H1 (cell line): ENCODE results near the gene SF3A2. TPM values are rescaled to one million over a fixed set of nuclear protein-coding genes. Genes with fewer than 3 reads are reported as not detected.

Source experiments
- CTCF ChIA-PET: fragments of 300-600 bp; sonication (Branson Sonifier 250); formaldehyde crosslinking; loops from one replicate; lab custom pipeline; 2021; ENCODE audit not compliant: partially characterized antibody; lab: Charles Lee
- POLR2A ChIA-PET: fragments of 300-600 bp; sonication (Branson Sonifier 250); formaldehyde crosslinking; loops from one replicate; lab custom pipeline; 2021; ENCODE audit warnings: inconsistent platforms; ENCODE audit not compliant: partially characterized antibody; lab: Charles Lee
- DNase-seq, 2 experiments: peaks; one replicate each; pipeline versions ENCODE4 v3.0.0 to v3.0.0-alpha.2; 2010 to 2022; ENCODE audit warnings: low spot score in 2 of 2, low read depth in 1 of 2, mixed read lengths in 1 of 2
- FAIRE-seq: peaks from 2 replicates; lab custom pipeline; 2011; peaks lifted over from hg19 to GRCh38; lab: Jason Lieb, UNC
- H2AFZ ChIP-seq: 2 replicates; pipeline ENCODE4 v1.8.1; 2012; ENCODE audit warnings: low read length, inconsistent platforms
- H2AK5ac ChIP-seq: 2 replicates; pipeline ENCODE4 v1.6.1; 2013; ENCODE audit warnings: low read depth, low read length
- H2BK120ac ChIP-seq: replicated peaks from 2 replicates; pipeline ENCODE3; 2013; ENCODE audit warnings: low read depth, low read length, inconsistent platforms
- H2BK12ac ChIP-seq: 2 replicates; pipeline ENCODE4 v1.6.1; 2013; ENCODE audit warnings: low read depth, low read length
- H2BK15ac ChIP-seq: 2 replicates; pipeline ENCODE4 v1.6.1; 2013; ENCODE audit warnings: low read length
- H2BK20ac ChIP-seq: 2 replicates; pipeline ENCODE4 v1.6.1; 2013; ENCODE audit warnings: low read length
- H2BK5ac ChIP-seq: 2 replicates; pipeline ENCODE4 v1.6.1; 2013; ENCODE audit warnings: low read depth, low read length
- H3K14ac ChIP-seq: 2 replicates; pipeline ENCODE4 v1.6.1; 2013; ENCODE audit warnings: inconsistent platforms; ENCODE audit not compliant: insufficient read length
- H3K18ac ChIP-seq: 2 replicates; pipeline ENCODE4 v1.6.1; 2013; ENCODE audit warnings: low read length; ENCODE audit errors: extremely low read depth
- H3K23ac ChIP-seq: 2 replicates; pipeline ENCODE4 v1.6.1; 2013; ENCODE audit warnings: inconsistent platforms; ENCODE audit not compliant: insufficient read length
- H3K23me2 ChIP-seq: 2 replicates; pipeline ENCODE4 v1.6.1; 2013; ENCODE audit warnings: low read depth, low read length
- H3K27ac ChIP-seq: 2 replicates; pipeline ENCODE4 v1.6.1; 2011; ENCODE audit warnings: low read depth, low read length, inconsistent platforms
- H3K27me3 ChIP-seq, 4 experiments: replicated peaks in 1 of 4; 1 replicate in 1 of 4; 2 replicates in 3 of 4; pipeline versions ENCODE4 v1.6.1 to v1.8.1; 2011 to 2013; ENCODE audit warnings: low read length in 3 of 4, mild to moderate bottlenecking in 3 of 4, inconsistent platforms in 2 of 4, mixed read lengths in 2 of 4, moderate library complexity in 1 of 4; ENCODE audit not compliant: control insufficient read depth in 3 of 4, insufficient read depth in 3 of 4; ENCODE audit errors: extremely low read depth in 1 of 4
- H3K36me3 ChIP-seq, 4 experiments: 2 replicates each; pipeline versions ENCODE4 v1.6.1 to v1.8.1; 2011 to 2013; ENCODE audit warnings: mild to moderate bottlenecking in 4 of 4, low read length in 3 of 4, moderate library complexity in 2 of 4, control low read depth in 1 of 4, inconsistent platforms in 1 of 4; ENCODE audit not compliant: insufficient read depth in 4 of 4, control insufficient read depth in 2 of 4
- H3K4ac ChIP-seq: replicated peaks from 2 replicates; pipeline ENCODE3; 2013; ENCODE audit warnings: low read length, low read depth, mixed read lengths, inconsistent platforms; ENCODE audit not compliant: insufficient read length
- H3K4me1 ChIP-seq, 4 experiments: replicated peaks in 1 of 4; 1 replicate in 1 of 4; 2 replicates in 3 of 4; pipeline versions ENCODE4 v1.6.1 to v1.8.1; 2011 to 2013; ENCODE audit warnings: low read length in 3 of 4, inconsistent platforms in 2 of 4, mixed read lengths in 1 of 4; ENCODE audit not compliant: insufficient read depth in 4 of 4, control insufficient read depth in 3 of 4
- H3K4me2 ChIP-seq, 2 experiments: 2 replicates each; pipeline versions ENCODE4 v1.6.1 to v1.8.1; 2011 to 2013; ENCODE audit warnings: low read depth in 2 of 2, low read length in 2 of 2, control low read depth in 1 of 2, inconsistent platforms in 1 of 2, mild to moderate bottlenecking in 1 of 2; ENCODE audit not compliant: insufficient read depth in 1 of 2
- H3K4me3 ChIP-seq, 4 experiments: fragments of 200-600, 300-600 bp in 1 of 4; sonication (generic), shearing (Covaris generic), sonication (Bioruptor Twin) in 1 of 4; 2 replicates each; pipeline versions ENCODE4 v1.5.1 to v1.8.1; 2011 to 2016; ENCODE audit warnings: low read length in 4 of 4, low read depth in 3 of 4, control low read depth in 2 of 4, inconsistent platforms in 2 of 4, mild to moderate bottlenecking in 2 of 4, mixed read lengths in 1 of 4, moderate library complexity in 1 of 4; ENCODE audit not compliant: insufficient read depth in 2 of 4; ENCODE audit errors: extremely low read depth in 1 of 4
- H3K56ac ChIP-seq: replicated peaks from 2 replicates; pipeline ENCODE3; 2013; ENCODE audit warnings: low read depth, mild to moderate bottlenecking, mixed read lengths, low read length, inconsistent platforms; ENCODE audit not compliant: insufficient read length
- H3K79me1 ChIP-seq: 2 replicates; pipeline ENCODE4 v1.6.1; 2013; ENCODE audit warnings: low read depth, low read length, control low read depth
- H3K79me2 ChIP-seq, 2 experiments: 2 replicates each; pipeline versions ENCODE4 v1.6.1 to v1.8.1; 2012 to 2013; ENCODE audit warnings: low read length in 2 of 2, mild to moderate bottlenecking in 2 of 2, inconsistent platforms in 1 of 2; ENCODE audit not compliant: insufficient read depth in 2 of 2, control insufficient read depth in 1 of 2
- H3K9ac ChIP-seq, 4 experiments: replicated peaks in 1 of 4; 1 replicate in 1 of 4; 2 replicates in 3 of 4; pipeline versions ENCODE4 v1.6.1 to v1.8.1; 2011 to 2013; ENCODE audit warnings: low read depth in 3 of 4, low read length in 3 of 4, control low read depth in 2 of 4, mild to moderate bottlenecking in 2 of 4, moderate library complexity in 2 of 4, inconsistent platforms in 1 of 4; ENCODE audit errors: extremely low read depth in 1 of 4
- H3K9me3 ChIP-seq, 2 experiments: 2 replicates each; pipeline versions ENCODE4 v1.6.1 to v1.8.1; 2012 to 2013; ENCODE audit warnings: mild to moderate bottlenecking in 2 of 2, moderate library complexity in 2 of 2, control low read depth in 1 of 2, inconsistent platforms in 1 of 2, low read depth in 1 of 2, low read length in 1 of 2, mixed read lengths in 1 of 2; ENCODE audit not compliant: insufficient read depth in 2 of 2
- H4K20me1 ChIP-seq, 2 experiments: replicated peaks in 1 of 2; 2 replicates each; pipeline versions ENCODE3 to v1.8.1; 2011 to 2013; ENCODE audit warnings: inconsistent platforms in 2 of 2, low read length in 2 of 2, mild to moderate bottlenecking in 1 of 2; ENCODE audit not compliant: insufficient read depth in 2 of 2, control insufficient read depth in 1 of 2
- H4K5ac ChIP-seq: 2 replicates; pipeline ENCODE4 v1.6.1; 2013; ENCODE audit warnings: low read length, low read depth, mixed read lengths, inconsistent platforms; ENCODE audit not compliant: insufficient read length
- H4K8ac ChIP-seq: 2 replicates; pipeline ENCODE4 v1.8.0; 2013; ENCODE audit warnings: mild to moderate bottlenecking, moderate library complexity, low read length, inconsistent platforms; ENCODE audit not compliant: insufficient read depth; ENCODE audit errors: extremely low read depth
- H4K91ac ChIP-seq: replicated peaks from 2 replicates; pipeline ENCODE3; 2013; ENCODE audit warnings: low read length, mixed read lengths, inconsistent platforms; ENCODE audit not compliant: insufficient read length
- CBX5 ChIP-seq: fragments of 300-800, 300-1000 bp; sonication (generic); IDR thresholded peaks from 2 replicates; pipeline ENCODE4 v1.7.1; 2016; ENCODE audit warnings: antibody characterized with exemption, low read length, low read depth
- CBX8 ChIP-seq: fragments of 300-800, 300-1000 bp; sonication (generic); IDR thresholded peaks from 2 replicates; pipeline ENCODE4 v1.7.1; 2016; ENCODE audit warnings: low read depth, low read length, borderline replicate concordance
- CREB1 ChIP-seq: IDR thresholded peaks from 2 replicates; pipeline ENCODE4 v1.6.1; 2012; ENCODE audit warnings: inconsistent platforms
- GTF2F1 ChIP-seq: IDR thresholded peaks from 2 replicates; pipeline ENCODE4 v1.6.1; 2012; ENCODE audit warnings: low read depth, low read length, improper control_type of control experiment, borderline replicate concordance
- JUND ChIP-seq: IDR thresholded peaks from 2 replicates; pipeline ENCODE4 v1.6.1; 2011; ENCODE audit warnings: mild to moderate bottlenecking, improper control_type of control experiment, low read length
- RFX5 ChIP-seq: IDR thresholded peaks from 2 replicates; pipeline ENCODE4 v1.6.1; 2011; ENCODE audit warnings: low read depth, low read length, improper control_type of control experiment, borderline replicate concordance
- SAP30 ChIP-seq: fragments of 300-600 bp; sonication (generic); IDR thresholded peaks from 2 replicates; pipeline ENCODE4 v1.7.1; 2012; ENCODE audit warnings: low read length, moderate library complexity, mild to moderate bottlenecking, inconsistent platforms; ENCODE audit not compliant: insufficient read depth, insufficient replicate concordance
- SP1 ChIP-seq: IDR thresholded peaks from 2 replicates; pipeline ENCODE4 v1.6.1; 2011; ENCODE audit warnings: low read depth, low read length
- TAF1 ChIP-seq: IDR thresholded peaks from 2 replicates; pipeline ENCODE4 v1.6.1; 2011; ENCODE audit warnings: mild to moderate bottlenecking, low read depth, low read length
- TAF7 ChIP-seq: optimal IDR thresholded peaks from 2 replicates; pipeline ENCODE3; 2011; ENCODE audit warnings: low read depth, mild to moderate bottlenecking, inconsistent platforms, low read length, moderate library complexity, borderline replicate concordance
- ZNF274 ChIP-seq: IDR thresholded peaks from 2 replicates; pipeline ENCODE4 v1.7.0; 2012; ENCODE audit warnings: low read length, borderline replicate concordance; ENCODE audit errors: extremely low read depth
- WGBS, 2 experiments: shearing (Covaris generic) in 1 of 2; methylation state at CpG; one replicate each; pipeline versions ENCODE4 v1.1.6 to v1.1.7; 2013 to 2015; ENCODE audit warnings: low lambda C conversion rate in 2 of 2, mixed read lengths in 2 of 2, inconsistent platforms in 1 of 2, low coverage in 1 of 2, missing lambda C conversion rate in 1 of 2; ENCODE audit not compliant: insufficient replicate concordance in 2 of 2, insufficient coverage in 1 of 2, insufficient read length in 1 of 2; ENCODE audit errors: extremely low coverage in 1 of 2, missing lambda C conversion rate in 1 of 2; 5-methylcytosine and 5-hydroxymethylcytosine counted together
- polyA plus RNA-seq, 7 experiments: library from polyadenylated mRNA; depleted of rRNA in 3 of 7; stranded (reverse) in 5 of 7; unstranded in 2 of 7; fragments of >200 nt in 5 of 7; fragments of 200-250 nt in 2 of 7; gene quantifications; 1 replicate in 5 of 7; 2 replicates in 1 of 7; 4 replicates in 1 of 7; pipeline versions ENCODE4 v1.2.1 to v1.2.3, GENCODE V29; 2011 to 2013; ENCODE audit warnings: missing spikeins in 2 of 7, mixed read lengths in 2 of 7
- total RNA-seq: library from RNA; stranded (reverse); fragmentation: NEBNext Ultra II Directional; extraction: Animal tissue kit (Norgen Biotek cat#: 25700); gene quantifications from 2 replicates; pipeline ENCODE4 v1.2.1, GENCODE V29; 2021

Gene SF3A2
- total and polyA plus RNA-seq, 2 of the 8 experiments (the other 6 are each of a cell fraction or from before 2014, with no cell fraction given) = 15.3 to 146 TPM

GRCh38 chr19:2227415-2228156, 9.0 kb upstream of the SF3A2 start:
- H2BK120ac ChIP-seq = no peak overlapping the region
- no peaks in the 10 kb centered on the region for H3K4me1 ChIP-seq
- H2BK12ac ChIP-seq = no peak overlapping the region
- H3K27ac ChIP-seq = no peak overlapping the region
- no peak overlapping the region for H2BK15ac ChIP-seq
- no peak overlapping the region for H2AFZ ChIP-seq
- CTCF ChIA-PET = interaction anchor here (0.6 to 4.4 kb wide), 6 partner anchors 9 to 108 kb away, joined by 3 to 19 read pairs (median 4); no protein-coding TSS in a partner anchor
- H2BK5ac ChIP-seq = no peak overlapping the region
- H3K9ac ChIP-seq = no peak overlapping the region
- no peak overlapping the region for H4K91ac ChIP-seq
- no peak overlapping the region for H2BK20ac ChIP-seq
- no peak overlapping the region for H4K5ac ChIP-seq
- no peak overlapping the region for H3K18ac ChIP-seq
- H3K14ac ChIP-seq = no peak overlapping the region
- FAIRE-seq (no peak), DNase-seq (no peak)
- no peaks in the 10 kb centered on the region for H3K27me3 ChIP-seq
- H3K23me2 ChIP-seq = no peaks in the 10 kb centered on the region
- POLR2A ChIA-PET = interaction anchor here (0.6 to 6.3 kb wide), 8 partner anchors 6 to 100 kb away, joined by 3 to 61 read pairs (median 6); partner anchors contain the start of genes AMH and PLEKHJ1
- 0 out of 2 replicates have a peak overlapping the region, but pooled peaks have one; percentile 51 for H4K8ac ChIP-seq
- H3K4ac ChIP-seq = no peak overlapping the region
- H3K23ac ChIP-seq = no peak overlapping the region
- H2AK5ac ChIP-seq = no peak overlapping the region
- no peak overlapping the region for H3K4me3 ChIP-seq
- no peaks in the 10 kb centered on the region for H3K79me1 ChIP-seq
- H3K36me3 ChIP-seq = peaks cover 0 to 49% (median 14%) of the 10 kb centered on the region in 4 experiments
- no peaks in the 10 kb centered on the region for H3K79me2 ChIP-seq
- peaks cover 0 to 16% of the 10 kb centered on the region in 2 experiments for H4K20me1 ChIP-seq
- no peak overlapping the region for H3K4me2 ChIP-seq
- H3K56ac ChIP-seq = no peak overlapping the region
- no peaks in the 10 kb centered on the region for H3K9me3 ChIP-seq
- 97% methylated on average over 25 of the region's 67 CpGs; no CpG with 5 or more reads in 1 of the 2 experiments for WGBS, 2 experiments
- TF ChIP-seq ZNF274 (no peak), GTF2F1 (no peak), CBX5 (no peak), SAP30 (no peak), CBX8 (no peak), TAF7 (no peak), TAF1 (no peak), JUND (no peak), CREB1 (no peak), RFX5 (no peak), SP1 (no peak)
